SK-N-SH (cell line): ENCODE data around the gene MLLT3. TPM values are rescaled to one million over a fixed set of nuclear protein-coding genes. Genes with fewer than 3 reads are reported as not detected.
"Not testable (repeated sequence)": the region's sequence is repeated elsewhere in the genome, so short reads cannot be mapped to it uniquely, and the experiment has no call there.

Source experiments
- CTCF ChIA-PET: fragments of 300-600, 350-600 bp; formaldehyde crosslinking; extraction: SDS; loops from one replicate; lab custom pipeline; 2021; lab: Yijun Ruan, JAX
- POLR2A ChIA-PET: fragments of 350-600 bp; sonication (Branson Sonifier 250); formaldehyde crosslinking; extraction: SDS; loops from one replicate; lab custom pipeline; 2020; ENCODE audit warnings: antibody characterized with exemption, inconsistent platforms; lab: Yijun Ruan, JAX
- DNase-seq: peaks from one replicate; pipeline ENCODE4 v3.0.0; 2012
- H2AFZ ChIP-seq: fragments of 200-600 bp; sonication (generic); 2 replicates; pipeline ENCODE4 v1.8.1; 2016; ENCODE audit warnings: antibody characterized with exemption, mild to moderate bottlenecking, low read depth
- H3F3A ChIP-seq: fragments of 200-600 bp; sonication (generic); replicated peaks from 2 replicates; pipeline ENCODE3; 2016; ENCODE audit warnings: antibody characterized with exemption, mild to moderate bottlenecking; ENCODE audit not compliant: insufficient read depth
- H3K27ac ChIP-seq, 2 experiments: fragments of 200-500 bp in 1 of 2; fragments of 200-600 bp in 1 of 2; sonication (Bioruptor generic) in 1 of 2; sonication (generic), shearing (Covaris generic) in 1 of 2; 2 replicates each; pipeline versions ENCODE4 v1.5.1 to v1.6.1; 2014 to 2016; ENCODE audit warnings: low read depth in 2 of 2, inconsistent platforms in 1 of 2, low read length in 1 of 2, mild to moderate bottlenecking in 1 of 2, mixed read lengths in 1 of 2
- H3K27me3 ChIP-seq: fragments of 200-600 bp; sonication (generic), shearing (Covaris generic); 2 replicates; pipeline ENCODE4 v1.6.1; 2016; ENCODE audit warnings: mixed run types; ENCODE audit not compliant: insufficient read depth
- H3K36me3 ChIP-seq, 2 experiments: fragments of 200-500 bp in 1 of 2; fragments of 200-600 bp in 1 of 2; sonication (Bioruptor generic) in 1 of 2; sonication (generic) in 1 of 2; replicated peaks in 1 of 2; 2 replicates each; pipeline versions ENCODE3 to v1.5.1; 2014 to 2016; ENCODE audit warnings: low read length in 1 of 2, mild to moderate bottlenecking in 1 of 2; ENCODE audit not compliant: insufficient read depth in 2 of 2, control insufficient read depth in 1 of 2
- H3K4me1 ChIP-seq, 2 experiments: fragments of 200-500 bp in 1 of 2; fragments of 200-600 bp in 1 of 2; sonication (Bioruptor generic) in 1 of 2; sonication (generic), shearing (Covaris generic) in 1 of 2; 2 replicates each; pipeline versions ENCODE4 v1.5.1 to v1.6.1; 2014 to 2016; ENCODE audit warnings: low read depth in 1 of 2, low read length in 1 of 2, mixed run types in 1 of 2; ENCODE audit not compliant: insufficient read depth in 2 of 2, control insufficient read depth in 1 of 2
- H3K4me2 ChIP-seq: fragments of 200-600 bp; sonication (generic), shearing (Covaris generic); 2 replicates; pipeline ENCODE4 v1.6.1; 2017; ENCODE audit warnings: mixed run types
- H3K4me3 ChIP-seq, 2 experiments: fragments of 200-500 bp in 1 of 2; fragments of 200-600 bp in 1 of 2; sonication (Bioruptor generic) in 1 of 2; sonication (generic), shearing (Covaris generic) in 1 of 2; 2 replicates each; pipeline versions ENCODE4 v1.5.1 to v1.8.1; 2014 to 2016; ENCODE audit warnings: low read depth in 2 of 2, inconsistent platforms in 1 of 2, low read length in 1 of 2, mild to moderate bottlenecking in 1 of 2, mixed read lengths in 1 of 2, moderate library complexity in 1 of 2
- H3K79me2 ChIP-seq: fragments of 200-600 bp; sonication (generic); 2 replicates; pipeline ENCODE4 v1.8.1; 2017; ENCODE audit warnings: mild to moderate bottlenecking; ENCODE audit not compliant: insufficient read depth
- H3K9ac ChIP-seq: fragments of 200-600 bp; sonication (generic); 2 replicates; pipeline ENCODE4 v1.6.1; 2017; ENCODE audit warnings: mixed run types
- H3K9me2 ChIP-seq: fragments of 200-600 bp; sonication (generic); 2 replicates; pipeline ENCODE4 v1.6.1; 2017; ENCODE audit warnings: mixed run types
- H3K9me3 ChIP-seq: fragments of 200-600 bp; sonication (generic); 2 replicates; pipeline ENCODE4 v1.6.1; 2017; ENCODE audit warnings: mixed run types, mild to moderate bottlenecking, moderate library complexity
- H4K20me1 ChIP-seq: fragments of 200-600 bp; sonication (generic); 2 replicates; pipeline ENCODE4 v1.6.1; 2017; ENCODE audit warnings: mild to moderate bottlenecking, mixed run types; ENCODE audit not compliant: insufficient read depth
- CHD2 ChIP-seq: fragments of 150-350 bp; IDR thresholded peaks from 2 replicates; pipeline ENCODE4 v1.6.1; 2018; ENCODE audit warnings: low read length; ENCODE audit not compliant: partially characterized antibody
- ELF1 ChIP-seq: IDR thresholded peaks from 2 replicates; pipeline ENCODE4 v1.4.0; 2012
- EP300 ChIP-seq, 2 experiments: IDR thresholded peaks; 2 replicates each; pipeline versions ENCODE4 v1.4.0 to v1.6.1; 2012; ENCODE audit warnings: borderline replicate concordance in 1 of 2, low read depth in 1 of 2, low read length in 1 of 2
- FOXJ3 ChIP-seq: sonication (generic); formaldehyde crosslinking; IDR thresholded peaks from 2 replicates; pipeline ENCODE4 v1.5.1; 2020; ENCODE audit warnings: mild to moderate bottlenecking, missing genetic modification reagents
- GABPA ChIP-seq: IDR thresholded peaks from 2 replicates; pipeline ENCODE4 v1.4.0; 2012; ENCODE audit warnings: low read depth, mild to moderate bottlenecking
- JUND ChIP-seq: IDR thresholded peaks from 2 replicates; pipeline ENCODE4 v1.4.0; 2012
- MAX ChIP-seq: IDR thresholded peaks from 2 replicates; pipeline ENCODE4 v1.4.0; 2012; ENCODE audit warnings: low read depth
- MXI1 ChIP-seq: IDR thresholded peaks from 2 replicates; pipeline ENCODE4 v1.6.1; 2012; ENCODE audit warnings: mild to moderate bottlenecking, low read depth, low read length, improper control_type of control experiment
- RFX5 ChIP-seq: IDR thresholded peaks from 2 replicates; pipeline ENCODE4 v1.6.1; 2012; ENCODE audit warnings: mild to moderate bottlenecking, improper control_type of control experiment, low read length
- RXRA ChIP-seq: IDR thresholded peaks from 2 replicates; pipeline ENCODE4 v1.4.0; 2012; ENCODE audit warnings: low read depth, mild to moderate bottlenecking, borderline replicate concordance
- SMC3 ChIP-seq: IDR thresholded peaks from 2 replicates; pipeline ENCODE4 v1.6.1; 2012; ENCODE audit warnings: low read depth, low read length, improper control_type of control experiment
- TAF1 ChIP-seq: IDR thresholded peaks from 2 replicates; pipeline ENCODE4 v1.6.1; 2012; ENCODE audit warnings: low read depth, mild to moderate bottlenecking, low read length, moderate library complexity, borderline replicate concordance
- YY1 ChIP-seq: IDR thresholded peaks from 2 replicates; pipeline ENCODE4 v1.4.0; 2012; ENCODE audit warnings: low read depth, mild to moderate bottlenecking
- WGBS: methylation state at CpG from one replicate; pipeline ENCODE4 v1.1.6; 2017; ENCODE audit warnings: low lambda C conversion rate; 5-methylcytosine and 5-hydroxymethylcytosine counted together
- polyA plus RNA-seq, 3 experiments: library from polyadenylated mRNA; depleted of rRNA; stranded (reverse); fragments of >200 nt; gene quantifications; 2 replicates each; pipeline ENCODE4 v1.2.3, GENCODE V29; 2012
- TF ChIP-seq, protein P1 (sequence below): fragments of 150-350 bp; IDR thresholded peaks from 2 replicates; pipeline ENCODE4 v1.6.1; 2017; ENCODE audit warnings: antibody characterized with exemption, low read length, low read depth, borderline replicate concordance

Gene MLLT3
- polyA plus RNA-seq, 1 of the 3 experiments (the other 2 are of a cell fraction), result 3.9 TPM

DNA sequence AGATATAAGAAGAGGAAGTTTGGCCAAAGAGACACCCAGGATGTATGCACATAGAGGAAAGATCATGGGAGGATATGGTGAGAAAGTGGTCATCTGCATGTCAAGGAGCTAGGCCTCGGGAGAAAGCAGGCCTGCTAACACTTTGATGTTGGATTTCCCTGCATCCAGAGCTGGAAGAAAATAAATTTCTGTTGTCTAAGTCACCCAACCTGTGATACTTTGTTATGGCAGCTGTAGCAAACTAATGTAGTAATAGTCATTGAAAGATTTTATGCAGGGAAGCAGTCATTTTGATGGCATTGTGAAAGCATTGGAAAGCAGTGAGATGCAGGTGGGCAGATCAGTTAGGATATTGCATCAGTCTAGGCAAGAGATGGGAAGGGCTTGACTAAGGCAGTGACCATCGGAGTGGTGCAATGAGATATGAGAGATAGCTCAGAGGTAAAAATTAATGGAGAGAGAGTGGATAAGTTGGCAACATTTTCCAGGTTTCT is 37.2 kb upstream of the MLLT3 start:
- H3K36me3 ChIP-seq, result no peaks in the 10 kb centered on the region

DNA sequence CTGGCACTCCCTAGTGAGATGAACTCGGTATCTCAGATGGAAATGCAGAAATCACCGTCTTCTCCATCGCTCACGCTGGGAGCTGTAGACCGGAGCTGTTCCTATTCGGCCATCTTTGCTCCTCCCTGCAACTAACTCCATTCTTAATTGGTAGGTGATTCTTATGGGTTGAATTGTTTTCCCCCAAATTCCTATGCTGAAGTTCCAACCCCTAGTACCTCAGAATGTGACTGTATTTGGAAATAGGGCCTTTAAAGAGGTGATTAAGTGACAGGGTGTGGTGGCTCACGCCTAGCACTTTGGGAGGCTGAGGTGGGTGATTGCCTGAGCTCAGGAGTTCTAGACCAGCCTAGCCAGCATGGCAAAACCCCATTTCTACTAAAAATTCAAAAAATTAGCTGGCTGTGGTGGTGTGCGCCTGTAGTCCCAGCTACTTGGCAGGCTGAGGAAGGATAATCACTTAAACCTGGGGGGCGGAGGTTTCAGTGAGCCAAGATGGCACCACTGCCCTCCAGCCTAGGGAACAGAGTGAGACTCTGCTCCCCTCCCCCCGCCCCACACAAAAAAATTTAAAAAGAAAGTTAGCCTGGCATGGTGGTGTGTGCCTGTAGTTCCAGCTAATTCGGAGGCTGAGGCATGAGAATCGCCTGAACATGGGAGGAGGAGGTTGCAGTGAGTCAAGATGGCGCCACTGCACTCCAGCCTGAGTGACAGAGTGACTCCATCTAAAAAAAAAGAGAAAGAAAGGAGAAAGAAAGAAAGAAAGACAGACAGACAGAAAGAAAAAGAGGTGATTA is 36.6 kb upstream of the MLLT3 start:
- peak; percentile 44; the same call in 1 of the 2 replicates for TF ChIP-seq YY1
- TF ChIP-seq TAF1, result peak; percentile 27; the same call in 1 of the 2 replicates
- no peak for TF ChIP-seq EP300 (IDR thresholded peaks at IDR 0.05; ENCODE audit: borderline replicate concordance in 1 of 2, low read depth in 1 of 2, low read length in 1 of 2)
- TF ChIP-seq RXRA, result no peak
- TF ChIP-seq, all 33 proteins: peak for 2
- Histone ChIP-seq H3K9me3 (no peaks in the 10 kb centered on the region), H3K4me1 (no peaks in the 10 kb centered on the region; a peak in 1 of 4 replicates), H3K9me2 (no peaks in the 10 kb centered on the region), H3F3A (no peaks in the 10 kb centered on the region), H3K79me2 (peaks cover 5% of the 10 kb centered on the region; the same call in 1 of the 2 replicates), H2AFZ (peak overlapping the region; percentile 87), H3K9ac (peak overlapping the region; percentile 59; the same call in 1 of the 2 replicates), H3K36me3 (no peaks in the 10 kb centered on the region), H3K27ac (peak overlapping the region in 1 of 2 experiments; percentile 35; a peak in 1 of 4 replicates), H3K27me3 (no peaks in the 10 kb centered on the region), H3K4me2 (peak overlapping the region; percentile 76), H3K4me3 (peak overlapping the region; percentile 35 to 66), H4K20me1 (no peaks in the 10 kb centered on the region)
- ChIA-PET POLR2A (interaction anchor here (0.6 kb wide), 1 partner anchor 138 kb away, joined by 3 read pairs; no protein-coding TSS in a partner anchor), CTCF (interaction anchor here (1.0 to 1.2 kb wide), 2 partner anchors 12 to 282 kb away, joined by 3 read pairs; no protein-coding TSS in a partner anchor)
- no peak for DNase-seq
- 64% methylated on average over 13 of the region's 13 CpGs for WGBS

More for the DNA sequence above, 37.2 kb upstream of the MLLT3 start:
- 0 out of 4 replicates have a peak overlapping the region, but pooled peaks of 1 of the 2 experiments have one; percentile 66 for H3K4me3 ChIP-seq
- no peaks in the 10 kb centered on the region; a peak in 1 of 4 replicates for H3K4me1 ChIP-seq
- H3K27ac ChIP-seq, result no peak overlapping the region
- H4K20me1 ChIP-seq, result no peaks in the 10 kb centered on the region
- POLR2A ChIA-PET, result interaction anchor here (0.6 kb wide), 1 partner anchor 138 kb away, joined by 3 read pairs; no protein-coding TSS in a partner anchor
- no peaks in the 10 kb centered on the region for H3K9me2 ChIP-seq
- no peaks in the 10 kb centered on the region for H3K27me3 ChIP-seq
- H3F3A ChIP-seq, result no peaks in the 10 kb centered on the region
- peaks cover 5% of the 10 kb centered on the region; the same call in 1 of the 2 replicates for H3K79me2 ChIP-seq
- WGBS, result 79% methylated on average over 2 of the region's 2 CpGs
- DNase-seq, result no peak
- CTCF ChIA-PET, result interaction anchor here (1.2 to 1.3 kb wide), 2 partner anchors 11 to 34 kb away, joined by 3 to 4 read pairs; no protein-coding TSS in a partner anchor
- no peak for TF ChIP-seq ELF1
- TF ChIP-seq CHD2, result no peak
- TF ChIP-seq FOXJ3 (CRISPR knock-in tag), result no peak
- no peak for TF ChIP-seq SMC3
- no peak for TF ChIP-seq MAX
- TF ChIP-seq GABPA, result no peak
- TF ChIP-seq RFX5, result no peak
- TF ChIP-seq, protein P1, sequence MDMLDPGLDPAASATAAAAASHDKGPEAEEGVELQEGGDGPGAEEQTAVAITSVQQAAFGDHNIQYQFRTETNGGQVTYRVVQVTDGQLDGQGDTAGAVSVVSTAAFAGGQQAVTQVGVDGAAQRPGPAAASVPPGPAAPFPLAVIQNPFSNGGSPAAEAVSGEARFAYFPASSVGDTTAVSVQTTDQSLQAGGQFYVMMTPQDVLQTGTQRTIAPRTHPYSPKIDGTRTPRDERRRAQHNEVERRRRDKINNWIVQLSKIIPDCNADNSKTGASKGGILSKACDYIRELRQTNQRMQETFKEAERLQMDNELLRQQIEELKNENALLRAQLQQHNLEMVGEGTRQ, result no peak
- TF ChIP-seq MXI1, result no peak
- no peak for TF ChIP-seq JUND
- peak overlapping the region; percentile 76 for H3K4me2 ChIP-seq
- peak overlapping the region; percentile 87; the same call in 1 of the 2 replicates for H2AFZ ChIP-seq
- H3K9ac ChIP-seq, result no peak overlapping the region
- no peaks in the 10 kb centered on the region for H3K9me3 ChIP-seq

GRCh38 chr9:20658246-20658667 is 36.0 kb upstream of the MLLT3 start:
- H4K20me1 ChIP-seq, H3K79me2 ChIP-seq, H3K27me3 ChIP-seq, H3K4me1 ChIP-seq, H3K9me2 ChIP-seq, POLR2A ChIA-PET, H3K36me3 ChIP-seq, H3K9me3 ChIP-seq, H3F3A ChIP-seq, DNase-seq: not testable (repeated sequence)
- peak overlapping the region; percentile 35 to 66 for H3K4me3 ChIP-seq
- peak overlapping the region; percentile 87; the same call in 1 of the 2 replicates for H2AFZ ChIP-seq
- CTCF ChIA-PET, result interaction anchor here (1.0 kb wide), 1 partner anchor 283 kb away, joined by 3 read pairs; no protein-coding TSS in a partner anchor
- peak overlapping the region in 1 of 2 experiments; percentile 35; a peak in 1 of 4 replicates for H3K27ac ChIP-seq
- H3K4me2 ChIP-seq, result peak overlapping the region; percentile 76; the same call in 1 of the 2 replicates
- WGBS, result 47% methylated on average over 19 of the region's 27 CpGs
- H3K9ac ChIP-seq, result peak overlapping the region; percentile 59; the same call in 1 of the 2 replicates
